ENCODE data around the gene HEMK1.

- TF ChIP-seq CTCF (IDR thresholded peaks at IDR 0.05) = no peak
- TF ChIP-seq POLR2AphosphoS5 (IDR thresholded peaks at IDR 0.05) = no peak
- no peak for TF ChIP-seq POLR2A (IDR thresholded peaks at IDR 0.05)
Observed at GRCh38 chr3:50591196-50591741, 21.9 kb downstream of the HEMK1 start.

Measured in transverse colon (tissue), 4 donors.